KBM-7 (cell line): ENCODE measurements around the gene NCOA3.

ENCODE experiments used
- DNase-seq: peaks from one replicate; pipeline ENCODE4 v3.0.0-alpha.2; 2015
- in situ Hi-C: fragments of 300-500 bp; cut with MboI; formaldehyde crosslinking; loops from 2 replicates; pipeline ENCODE4 v1.14.3; 2020; ENCODE audit warnings: low sequenced_read_pairs, low pct_unique_long_range_greater_than_20kb, mixed read lengths

The NCOA3 gene

GRCh38 chr20:47529840-47530239, 28.2 kb downstream of the NCOA3 start:
- in situ Hi-C loops, result no loop called here
- DNase-seq, result no peak

- in situ Hi-C loops, result no loop called here
- DNase-seq, result no peak
Observed at GRCh38 chr20:47531458-47531857, 29.8 kb downstream of the NCOA3 start.

GRCh38 chr20:47532002-47532401, 30.3 kb downstream of the NCOA3 start:
- in situ Hi-C loops, result no loop called here
- DNase-seq, result no peak

- no peak for DNase-seq
Observed at GRCh38 chr20:47533518-47534062, 31.9 kb downstream of the NCOA3 start.

GRCh38 chr20:47534405-47534804, 32.7 kb downstream of the NCOA3 start:
- in situ Hi-C loops, result no loop called here
- DNase-seq, result no peak

More at GRCh38 chr20:47533518-47534062, 31.9 kb downstream of the NCOA3 start:
- in situ Hi-C loops, result no loop called here

- in situ Hi-C loops, result no loop called here
- DNase-seq, result no peak
Observed at GRCh38 chr20:47535088-47535487, 33.4 kb downstream of the NCOA3 start.

GRCh38 chr20:47535994-47536393, 34.3 kb downstream of the NCOA3 start:
- in situ Hi-C loops, result no loop called here
- no peak for DNase-seq

- peak; percentile 67 for DNase-seq
- in situ Hi-C loops, result no loop called here
Observed at GRCh38 chr20:47540443-47541354, 39.0 kb downstream of the NCOA3 start.

- in situ Hi-C loops, result no loop called here
- no peak for DNase-seq
Observed at GRCh38 chr20:47541355-47541922, 39.8 kb downstream of the NCOA3 start.

GRCh38 chr20:47543006-47543431, 41.3 kb downstream of the NCOA3 start:
- no peak for DNase-seq
- in situ Hi-C loops, result no loop called here

GRCh38 chr20:47544240-47544639, 42.6 kb downstream of the NCOA3 start:
- no peak for DNase-seq
- in situ Hi-C loops, result no loop called here

- DNase-seq, result no peak
- in situ Hi-C loops, result no loop called here
Observed at GRCh38 chr20:47544852-47545251, 43.2 kb downstream of the NCOA3 start.

GRCh38 chr20:47545499-47545898, 43.8 kb downstream of the NCOA3 start:
- no peak for DNase-seq
- in situ Hi-C loops, result no loop called here

- no peak for DNase-seq
- in situ Hi-C loops, result no loop called here
Observed at GRCh38 chr20:47546184-47547033, 44.7 kb downstream of the NCOA3 start.

- in situ Hi-C loops, result no loop called here
- DNase-seq, result no peak
Observed at GRCh38 chr20:47547034-47547387, 45.3 kb downstream of the NCOA3 start.

GRCh38 chr20:47549671-47550070, 48.0 kb downstream of the NCOA3 start:
- in situ Hi-C loops, result no loop called here
- DNase-seq, result no peak

- no peak for DNase-seq
- in situ Hi-C loops, result no loop called here
Observed at GRCh38 chr20:47551222-47551621, 49.5 kb downstream of the NCOA3 start.

- in situ Hi-C loops, result no loop called here
- DNase-seq, result no peak
Observed at GRCh38 chr20:47551841-47552240, 50.2 kb downstream of the NCOA3 start.

GRCh38 chr20:47552996-47553395, 51.3 kb downstream of the NCOA3 start:
- in situ Hi-C loops, result no loop called here

More at GRCh38 chr20:47552996-47553395, 51.3 kb downstream of the NCOA3 start:
- no peak for DNase-seq
